ENCODE measurements around the gene RASAL1. TPM values are rescaled to one million over a fixed set of nuclear protein-coding genes. Genes with fewer than 3 reads are reported as not detected.
"Not testable (repeated sequence)": the region's sequence is repeated elsewhere in the genome, so short reads cannot be mapped to it uniquely, and the experiment has no call there.

The RASAL1 gene
- total and polyA plus RNA-seq, 7 donors = 0.89 TPM; not detected in 6

DNA sequence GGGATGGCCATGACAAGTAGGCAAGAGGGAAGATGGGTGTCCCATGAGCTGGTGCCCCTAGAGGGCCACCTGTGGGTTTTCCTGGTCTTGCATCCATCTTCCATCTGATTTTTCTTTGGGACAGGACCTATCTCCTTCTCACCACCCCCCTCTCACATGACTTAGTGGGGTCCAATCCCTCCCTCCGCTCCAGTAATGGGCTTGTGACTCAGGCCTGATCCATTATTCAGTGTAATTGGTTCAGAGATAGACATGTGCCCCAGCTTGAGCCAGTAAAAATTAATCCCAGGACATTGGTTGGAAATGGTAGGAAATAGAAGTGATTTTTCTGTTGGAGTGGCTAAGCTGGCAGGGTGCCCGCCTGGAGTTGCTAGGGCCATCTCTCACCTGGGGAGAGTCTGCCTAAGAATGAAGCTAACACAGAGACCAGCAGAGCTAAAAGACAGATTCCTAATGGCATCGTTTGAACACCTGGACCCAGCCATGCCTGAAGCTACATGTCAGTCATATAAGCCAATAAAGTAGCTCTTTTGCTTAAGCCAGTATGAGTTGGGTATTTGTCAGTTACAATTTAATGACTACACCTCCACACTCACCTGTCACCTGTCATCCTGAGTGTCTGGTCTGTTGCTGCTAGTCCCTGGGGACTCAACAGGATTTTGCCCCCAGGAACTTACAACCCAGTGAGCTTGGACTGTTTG, 14.7 kb downstream of the RASAL1 start:
- 70 to 74% (median 70%) methylated on average over 3 of the region's 3 CpGs for WGBS, 3 donors
- ATAC-seq (no peak), DNase-seq (no peak)
- Histone ChIP-seq H3K4me3 (no peak overlapping the region), H3K27ac (no peak overlapping the region), H3K4me1 (no peaks in the 10 kb centered on the region), H3K36me3 (ENCODE audit: insufficient read depth in 1 of 2, low read depth in 1 of 2) (no peaks in the 10 kb centered on the region), H3K9me3 (no peaks in the 10 kb centered on the region), H3K27me3 (ENCODE audit: insufficient read depth in 3 of 3, low read length in 2 of 3) (peaks cover 0 to 3% (median 0%) of the 10 kb centered on the region in 3 donors)
- TF ChIP-seq, protein P1, sequence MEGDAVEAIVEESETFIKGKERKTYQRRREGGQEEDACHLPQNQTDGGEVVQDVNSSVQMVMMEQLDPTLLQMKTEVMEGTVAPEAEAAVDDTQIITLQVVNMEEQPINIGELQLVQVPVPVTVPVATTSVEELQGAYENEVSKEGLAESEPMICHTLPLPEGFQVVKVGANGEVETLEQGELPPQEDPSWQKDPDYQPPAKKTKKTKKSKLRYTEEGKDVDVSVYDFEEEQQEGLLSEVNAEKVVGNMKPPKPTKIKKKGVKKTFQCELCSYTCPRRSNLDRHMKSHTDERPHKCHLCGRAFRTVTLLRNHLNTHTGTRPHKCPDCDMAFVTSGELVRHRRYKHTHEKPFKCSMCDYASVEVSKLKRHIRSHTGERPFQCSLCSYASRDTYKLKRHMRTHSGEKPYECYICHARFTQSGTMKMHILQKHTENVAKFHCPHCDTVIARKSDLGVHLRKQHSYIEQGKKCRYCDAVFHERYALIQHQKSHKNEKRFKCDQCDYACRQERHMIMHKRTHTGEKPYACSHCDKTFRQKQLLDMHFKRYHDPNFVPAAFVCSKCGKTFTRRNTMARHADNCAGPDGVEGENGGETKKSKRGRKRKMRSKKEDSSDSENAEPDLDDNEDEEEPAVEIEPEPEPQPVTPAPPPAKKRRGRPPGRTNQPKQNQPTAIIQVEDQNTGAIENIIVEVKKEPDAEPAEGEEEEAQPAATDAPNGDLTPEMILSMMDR (IDR thresholded peaks at IDR 0.05) = no peak
- intact Hi-C loops (cut with DNase I) = no loop called here

DNA sequence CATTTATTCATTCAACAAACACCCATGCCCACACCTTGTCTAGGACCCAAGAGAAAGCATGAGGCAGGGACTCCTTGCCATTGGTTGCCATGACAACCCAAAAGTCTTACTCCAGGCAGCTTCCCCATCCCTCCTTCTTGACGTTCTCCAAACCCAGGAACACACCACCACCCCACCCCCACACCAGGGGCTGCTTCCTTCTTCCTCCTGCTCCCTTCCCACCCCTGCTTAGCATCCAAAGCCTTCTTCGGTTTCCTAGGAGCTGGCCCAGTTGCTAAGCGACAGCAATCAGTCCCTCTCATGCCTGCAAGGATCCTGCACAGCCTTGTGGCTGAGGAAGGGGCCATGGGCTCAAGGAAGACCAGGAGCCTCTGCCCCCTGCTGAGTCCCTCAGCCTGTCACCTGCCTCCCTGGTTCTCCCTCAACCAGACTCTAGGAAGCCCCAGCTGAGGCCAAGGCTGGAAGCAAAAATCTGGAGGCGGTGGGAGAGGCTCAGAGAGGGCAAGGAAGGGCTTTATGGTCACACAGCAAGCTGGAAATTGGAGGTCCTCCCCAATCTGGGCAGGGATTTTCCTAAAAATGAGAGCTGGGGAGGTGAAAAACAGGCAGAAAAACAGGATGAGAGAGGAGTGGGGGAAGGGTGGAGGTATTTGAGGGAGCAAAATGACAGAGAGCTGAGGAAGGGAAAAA, 15.4 kb downstream of the RASAL1 start:
- DNase-seq (no peak), ATAC-seq (no peak)
- Histone ChIP-seq H3K36me3 (ENCODE audit: insufficient read depth in 1 of 2, low read depth in 1 of 2) (no peaks in the 10 kb centered on the region), H3K9me3 (no peaks in the 10 kb centered on the region), H3K4me3 (no peak overlapping the region), H3K27ac (no peak overlapping the region), H3K4me1 (no peaks in the 10 kb centered on the region), H3K27me3 (ENCODE audit: insufficient read depth in 3 of 3, low read length in 2 of 3) (peaks cover 0 to 3% (median 0%) of the 10 kb centered on the region in 3 donors)
- WGBS, 3 donors = 25 to 32% (median 30%) methylated on average over 4 of the region's 4 CpGs
- TF ChIP-seq, protein P1 (IDR thresholded peaks at IDR 0.05) = no peak
- intact Hi-C loops (cut with DNase I) = no loop called here

DNA sequence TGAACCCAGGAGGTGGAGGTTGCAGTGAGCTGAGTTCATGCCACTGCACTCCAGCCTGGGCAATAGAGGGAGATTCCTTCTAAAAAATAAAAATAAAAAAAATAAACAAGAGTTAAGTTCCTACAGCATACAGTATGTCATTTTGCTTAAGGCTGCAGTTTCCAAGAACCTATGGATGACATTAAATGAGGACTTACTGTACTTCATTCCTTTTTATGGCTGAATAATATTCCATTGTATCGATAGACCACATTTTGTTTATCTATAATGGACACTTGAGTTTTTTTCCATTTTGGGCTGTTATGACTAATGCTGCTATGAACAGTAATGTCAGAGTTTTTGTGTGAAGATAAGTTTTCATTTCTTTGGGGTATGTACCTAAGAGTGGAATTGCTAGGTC, 17.4 kb downstream of the RASAL1 start:
- DNase-seq (no peak), ATAC-seq (no peak)
- no peak overlapping the region for H3K4me3 ChIP-seq
- H3K9me3 ChIP-seq = no peaks in the 10 kb centered on the region
- TF ChIP-seq, protein P1 (IDR thresholded peaks at IDR 0.05) = no peak
- intact Hi-C loops (cut with DNase I) = no loop called here
- H3K4me1 ChIP-seq = no peaks in the 10 kb centered on the region
- H3K36me3 ChIP-seq (ENCODE audit: insufficient read depth in 1 of 2, low read depth in 1 of 2) = no peaks in the 10 kb centered on the region
- H3K27ac ChIP-seq = no peak overlapping the region
- WGBS, 3 donors = 95 to 97% (median 95%) methylated on average over 1 of the region's 1 CpG
- peaks cover 0 to 3% (median 0%) of the 10 kb centered on the region in 3 donors for H3K27me3 ChIP-seq (ENCODE audit: insufficient read depth in 3 of 3, low read length in 2 of 3)

DNA sequence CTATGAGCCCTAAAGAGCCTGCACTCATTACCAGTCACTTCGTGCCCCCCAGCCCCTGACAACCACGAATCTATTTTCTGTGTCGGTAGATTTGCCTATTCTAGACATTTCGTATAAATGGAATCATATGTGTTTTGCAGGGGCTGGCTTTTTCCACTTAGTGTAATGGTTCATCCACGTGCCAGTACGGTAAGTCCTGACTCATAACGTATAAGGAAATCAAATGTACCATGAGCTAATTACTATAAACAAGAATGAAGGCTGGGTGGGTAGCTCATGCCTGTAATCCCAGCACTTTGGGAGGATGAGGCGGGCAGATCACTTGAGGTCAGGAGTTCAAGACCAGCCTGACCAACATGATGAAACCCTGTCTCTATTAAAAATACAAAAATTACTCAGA, 17.9 kb downstream of the RASAL1 start:
- WGBS, 3 donors = 57 to 64% (median 59%) methylated on average over 8 of the region's 8 CpGs
- not testable (repeated sequence) for H3K27me3 ChIP-seq (ENCODE audit: insufficient read depth in 3 of 3, low read length in 2 of 3)

DNA sequence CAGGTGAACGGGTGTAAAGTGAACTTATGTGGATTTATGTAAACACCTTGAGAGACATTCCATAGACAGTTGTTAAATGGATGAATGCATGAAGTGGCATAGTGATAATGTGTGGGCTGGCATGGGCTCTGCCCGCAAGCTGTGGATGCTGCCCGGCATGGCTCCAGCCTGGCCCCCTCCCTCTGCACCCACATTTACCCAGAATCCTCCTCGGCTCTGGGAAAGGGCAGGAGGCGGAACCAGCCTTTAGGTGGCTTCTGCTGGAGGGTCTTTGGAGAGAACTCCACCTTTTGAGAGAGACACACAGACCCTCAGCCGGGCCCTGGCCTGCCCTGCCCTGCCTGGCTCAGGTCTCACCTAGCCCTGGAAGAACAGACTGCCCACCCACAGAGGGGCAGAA, 18.7 kb downstream of the RASAL1 start:
- peaks cover 0 to 6% (median 0%) of the 10 kb centered on the region in 3 donors for H3K27me3 ChIP-seq (ENCODE audit: insufficient read depth in 3 of 3, low read length in 2 of 3)
- no peak for ATAC-seq
- no peak overlapping the region for H3K27ac ChIP-seq
- intact Hi-C loops (cut with DNase I) = no loop called here
- no peaks in the 10 kb centered on the region for H3K4me1 ChIP-seq
- H3K9me3 ChIP-seq = no peaks in the 10 kb centered on the region
- no peak for DNase-seq
- no peaks in the 10 kb centered on the region for H3K36me3 ChIP-seq (ENCODE audit: insufficient read depth in 1 of 2, low read depth in 1 of 2)
- WGBS, 3 donors = 45 to 58% (median 46%) methylated on average over 6 of the region's 6 CpGs
- TF ChIP-seq, protein P1 (IDR thresholded peaks at IDR 0.05) = no peak
- no peak overlapping the region for H3K4me3 ChIP-seq

More for the DNA sequence above, 17.9 kb downstream of the RASAL1 start:
- H3K36me3 ChIP-seq (ENCODE audit: insufficient read depth in 1 of 2, low read depth in 1 of 2); H3K9me3 ChIP-seq; H3K27ac ChIP-seq; intact Hi-C loops (cut with DNase I); ATAC-seq; H3K4me3 ChIP-seq; H3K4me1 ChIP-seq; DNase-seq: not testable (repeated sequence)

All from psoas muscle (tissue), 8 donors.